GM04504 (cell line): ENCODE data around the gene HS6ST2.
"Not testable (repeated sequence)": the region's sequence is repeated elsewhere in the genome, so short reads cannot be mapped to it uniquely, and the experiment has no call there.

Source experiments
- DNase-seq: peaks from one replicate; pipeline ENCODE4 v3.0.0-alpha.2; 2012; ENCODE audit warnings: low read depth

Gene HS6ST2

GRCh38 chrX:132940727-132941327 is 17.6 kb downstream of the HS6ST2 start:
- no peak for DNase-seq

GRCh38 chrX:132933170-132933569 is 25.3 kb downstream of the HS6ST2 start:
- no peak for DNase-seq

- DNase-seq, result no peak
Measured at GRCh38 chrX:132924426-132924825, 34.0 kb downstream of the HS6ST2 start.

GRCh38 chrX:132918523-132918922 is 39.9 kb downstream of the HS6ST2 start:
- no peak for DNase-seq

- DNase-seq, result no peak
Measured at GRCh38 chrX:132916349-132916748, 42.1 kb downstream of the HS6ST2 start.

- no peak for DNase-seq
Measured at GRCh38 chrX:132909643-132910042, 48.8 kb downstream of the HS6ST2 start.

GRCh38 chrX:132908891-132909290 is 49.5 kb downstream of the HS6ST2 start:
- no peak for DNase-seq

GRCh38 chrX:132900633-132901293 is 57.7 kb downstream of the HS6ST2 start:
- no peak for DNase-seq

GRCh38 chrX:132887569-132887968 is 70.9 kb downstream of the HS6ST2 start:
- DNase-seq, result no peak

- DNase-seq, result no peak
Measured at GRCh38 chrX:132883358-132883915, 75.0 kb downstream of the HS6ST2 start.

- not testable (repeated sequence) for DNase-seq
Measured at GRCh38 chrX:132880753-132881152, 77.7 kb downstream of the HS6ST2 start.

- no peak for DNase-seq
Measured at GRCh38 chrX:132877954-132878536, 80.4 kb downstream of the HS6ST2 start.

GRCh38 chrX:132876523-132877338 is 81.7 kb downstream of the HS6ST2 start:
- DNase-seq, result no peak

GRCh38 chrX:132875650-132876522 is 82.5 kb downstream of the HS6ST2 start:
- no peak for DNase-seq

GRCh38 chrX:132862562-132862961 is 95.9 kb downstream of the HS6ST2 start:
- no peak for DNase-seq

GRCh38 chrX:132861076-132861475 is 97.4 kb downstream of the HS6ST2 start:
- DNase-seq, result no peak

GRCh38 chrX:132860200-132860599 is 98.2 kb downstream of the HS6ST2 start:
- no peak for DNase-seq

GRCh38 chrX:132858018-132858417 is 100.4 kb downstream of the HS6ST2 start:
- no peak for DNase-seq

- no peak for DNase-seq
Measured at GRCh38 chrX:132855780-132856341, 102.6 kb downstream of the HS6ST2 start.

- no peak for DNase-seq
Measured at GRCh38 chrX:132853040-132853439, 105.4 kb downstream of the HS6ST2 start.
